ENCODE measurements around the gene RPS6KA3.

DNA sequence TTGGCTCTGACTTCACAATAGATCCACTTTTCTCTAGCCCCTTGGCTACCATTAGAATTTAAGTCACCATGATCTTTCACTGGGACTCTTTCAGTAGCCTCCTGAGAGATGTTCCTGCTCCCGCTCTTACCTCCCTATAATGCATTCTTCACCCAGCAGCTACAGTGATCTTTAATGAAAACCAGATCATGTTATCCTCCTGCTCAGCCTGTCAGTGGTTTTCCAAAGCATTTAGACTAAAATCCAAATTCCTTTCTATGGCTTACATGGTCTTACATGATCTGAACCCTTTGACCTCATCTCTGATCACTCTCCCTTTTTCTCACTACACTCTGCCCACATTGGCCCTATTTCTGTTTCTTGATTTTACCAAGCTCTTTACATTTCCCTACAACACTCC, 18.3 kb upstream of the RPS6KA3 start:
- TF ChIP-seq, protein P1, sequence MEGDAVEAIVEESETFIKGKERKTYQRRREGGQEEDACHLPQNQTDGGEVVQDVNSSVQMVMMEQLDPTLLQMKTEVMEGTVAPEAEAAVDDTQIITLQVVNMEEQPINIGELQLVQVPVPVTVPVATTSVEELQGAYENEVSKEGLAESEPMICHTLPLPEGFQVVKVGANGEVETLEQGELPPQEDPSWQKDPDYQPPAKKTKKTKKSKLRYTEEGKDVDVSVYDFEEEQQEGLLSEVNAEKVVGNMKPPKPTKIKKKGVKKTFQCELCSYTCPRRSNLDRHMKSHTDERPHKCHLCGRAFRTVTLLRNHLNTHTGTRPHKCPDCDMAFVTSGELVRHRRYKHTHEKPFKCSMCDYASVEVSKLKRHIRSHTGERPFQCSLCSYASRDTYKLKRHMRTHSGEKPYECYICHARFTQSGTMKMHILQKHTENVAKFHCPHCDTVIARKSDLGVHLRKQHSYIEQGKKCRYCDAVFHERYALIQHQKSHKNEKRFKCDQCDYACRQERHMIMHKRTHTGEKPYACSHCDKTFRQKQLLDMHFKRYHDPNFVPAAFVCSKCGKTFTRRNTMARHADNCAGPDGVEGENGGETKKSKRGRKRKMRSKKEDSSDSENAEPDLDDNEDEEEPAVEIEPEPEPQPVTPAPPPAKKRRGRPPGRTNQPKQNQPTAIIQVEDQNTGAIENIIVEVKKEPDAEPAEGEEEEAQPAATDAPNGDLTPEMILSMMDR (IDR thresholded peaks at IDR 0.05): no peak
- TF ChIP-seq POLR2A (IDR thresholded peaks at IDR 0.05): no peak

Data from Peyer's patch (tissue), 4 donors.